Neural crest cell (in vitro differentiated cells): ENCODE measurements around the gene LRRC53. TPM values are rescaled to one million over a fixed set of nuclear protein-coding genes. Genes with fewer than 3 reads are reported as not detected.

Experiments used
- DNase-seq: peaks from one replicate; pipeline ENCODE4 v3.0.0; 2021; ENCODE audit warnings: low read depth, mixed read lengths, low spot score
- H3K27ac Mint-ChIP-seq: one replicate; pipeline ENCODE4 v1.8.0; 2021; ENCODE audit warnings: mild to moderate bottlenecking, mixed read lengths; ENCODE audit not compliant: unreplicated experiment
- H3K27me3 Mint-ChIP-seq: 2 replicates; pipeline ENCODE4 v1.8.0; 2021; ENCODE audit warnings: low read depth, mild to moderate bottlenecking, mixed read lengths
- H3K36me3 Mint-ChIP-seq: 2 replicates; pipeline ENCODE4 v1.8.0; 2021; ENCODE audit warnings: low read depth, mild to moderate bottlenecking, mixed read lengths
- H3K4me1 Mint-ChIP-seq: 2 replicates; pipeline ENCODE4 v1.8.0; 2021; ENCODE audit warnings: mixed read lengths
- H3K4me3 Mint-ChIP-seq: one replicate; pipeline ENCODE4 v1.8.0; 2021; ENCODE audit warnings: mild to moderate bottlenecking, mixed read lengths
- H3K9me3 Mint-ChIP-seq: 2 replicates; pipeline ENCODE4 v1.8.0; 2021; ENCODE audit warnings: mixed read lengths
- CTCF ChIP-seq: fragments of 200-600 bp; sonication (generic); conservative IDR thresholded peaks from 2 replicates; pipeline ENCODE4 v1.5.0; 2021; ENCODE audit warnings: antibody characterized with exemption, mild to moderate bottlenecking
- total RNA-seq: library from RNA; stranded (reverse); gene quantifications from 2 replicates; pipeline ENCODE4 v1.2.1, GENCODE V29; 2021

Gene LRRC53
- total RNA-seq, 1 donor from 2014 or later: not detected

- Mint-ChIP-seq H3K4me1 (no peaks in the 10 kb centered on the region), H3K36me3 (no peaks in the 10 kb centered on the region), H3K27me3 (no peaks in the 10 kb centered on the region), H3K9me3 (no peaks in the 10 kb centered on the region), H3K27ac (no peak overlapping the region), H3K4me3 (no peak overlapping the region)
- DNase-seq: no peak
- TF ChIP-seq CTCF: no peak
Measured at GRCh38 chr1:74457253-74457652, 55.2 kb downstream of the LRRC53 start.

GRCh38 chr1:74455390-74455789 lies 57.0 kb downstream of the LRRC53 start:
- H3K9me3 Mint-ChIP-seq: no peaks in the 10 kb centered on the region
- H3K4me3 Mint-ChIP-seq: no peak overlapping the region
- H3K27ac Mint-ChIP-seq: no peak overlapping the region
- no peaks in the 10 kb centered on the region for H3K4me1 Mint-ChIP-seq
- no peak for DNase-seq
- H3K27me3 Mint-ChIP-seq: no peaks in the 10 kb centered on the region
- H3K36me3 Mint-ChIP-seq: no peaks in the 10 kb centered on the region
- no peak for TF ChIP-seq CTCF

GRCh38 chr1:74453277-74453676 lies 59.1 kb downstream of the LRRC53 start:
- Mint-ChIP-seq H3K27me3 (no peaks in the 10 kb centered on the region), H3K9me3 (no peaks in the 10 kb centered on the region), H3K27ac (no peak overlapping the region), H3K36me3 (no peaks in the 10 kb centered on the region), H3K4me3 (no peak overlapping the region), H3K4me1 (no peaks in the 10 kb centered on the region)
- DNase-seq: no peak
- no peak for TF ChIP-seq CTCF

DNA sequence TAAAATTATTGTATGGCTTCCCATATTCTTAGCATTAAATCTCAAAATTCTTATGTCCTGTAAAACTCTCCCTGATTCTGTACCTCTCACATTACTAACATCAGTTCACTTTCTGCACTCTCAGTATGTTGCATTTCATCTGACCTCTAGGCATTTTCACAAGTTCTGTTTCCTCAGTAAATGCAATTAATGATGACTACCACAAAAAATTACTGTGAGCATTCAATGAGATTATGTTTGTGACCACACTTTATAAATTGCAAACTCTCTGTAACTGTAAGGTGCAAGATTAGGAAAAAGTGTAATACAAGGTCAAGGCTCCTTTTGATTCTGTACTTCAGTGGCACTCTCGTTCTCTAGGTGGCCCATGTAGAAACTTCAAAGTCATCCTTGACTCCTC lies 60.4 kb downstream of the LRRC53 start:
- Mint-ChIP-seq H3K27ac (no peak overlapping the region), H3K36me3 (no peaks in the 10 kb centered on the region), H3K27me3 (no peaks in the 10 kb centered on the region), H3K9me3 (no peaks in the 10 kb centered on the region), H3K4me3 (no peak overlapping the region), H3K4me1 (no peaks in the 10 kb centered on the region)
- no peak for TF ChIP-seq CTCF
- no peak for DNase-seq

GRCh38 chr1:74437035-74437434 lies 75.4 kb downstream of the LRRC53 start:
- Mint-ChIP-seq H3K36me3 (no peaks in the 10 kb centered on the region), H3K4me3 (no peak overlapping the region), H3K27me3 (no peaks in the 10 kb centered on the region), H3K27ac (no peak overlapping the region), H3K9me3 (no peaks in the 10 kb centered on the region), H3K4me1 (peaks cover 18% of the 10 kb centered on the region)
- no peak for DNase-seq
- TF ChIP-seq CTCF: no peak

DNA sequence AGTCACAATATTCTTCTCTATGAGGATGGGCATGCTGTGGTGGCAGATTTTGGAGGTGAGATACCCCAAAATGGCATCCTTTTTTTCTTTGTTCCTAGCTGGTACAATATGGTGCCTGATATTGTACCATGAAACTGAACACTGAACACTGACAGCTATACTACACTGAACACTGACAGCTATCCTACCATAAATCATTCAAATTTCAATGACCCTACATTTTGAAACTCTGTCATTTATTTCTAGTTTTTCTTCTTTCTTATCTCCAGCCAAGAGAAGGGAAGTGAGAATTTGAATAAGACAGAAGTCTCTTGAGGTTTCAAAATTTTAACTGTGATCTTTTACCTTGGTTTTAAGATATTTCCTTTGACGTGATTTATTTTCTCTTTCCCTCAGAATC lies 76.3 kb downstream of the LRRC53 start:
- H3K4me3 Mint-ChIP-seq: no peak overlapping the region
- H3K36me3 Mint-ChIP-seq: no peaks in the 10 kb centered on the region
- H3K27me3 Mint-ChIP-seq: no peaks in the 10 kb centered on the region
- H3K4me1 Mint-ChIP-seq: peaks cover 24% of the 10 kb centered on the region
- no peak for TF ChIP-seq CTCF
- no peak overlapping the region for H3K27ac Mint-ChIP-seq
- H3K9me3 Mint-ChIP-seq: no peaks in the 10 kb centered on the region
- DNase-seq: no peak
